Naive B cell (primary cell): Measurements from ENCODE around the gene CYFIP2. TPM values are rescaled to one million over a fixed set of nuclear protein-coding genes. Genes with fewer than 3 reads are reported as not detected.

Experiments
- ATAC-seq, 2 donors: fragments of 150-1000 bp; cut with Tn5 transposase; 2 replicates each; pipeline ENCODE4 v1.10.0; 2021; ENCODE audit warnings: low read depth in 2 of 2, mild to moderate bottlenecking in 2 of 2, moderate library complexity in 2 of 2
- DNase-seq: peaks from one replicate; pipeline ENCODE4 v3.0.0; 2022
- H3K27ac Mint-ChIP-seq, 6 donors: one replicate each; pipeline ENCODE4 v1.8.0; 2020 to 2022; ENCODE audit warnings: mild to moderate bottlenecking in 6 of 6, mixed read lengths in 6 of 6, moderate library complexity in 5 of 6, inconsistent platforms in 2 of 6
- H3K27me3 Mint-ChIP-seq, 3 donors: one replicate each; pipeline ENCODE4 v1.8.0; 2021 to 2022; ENCODE audit warnings: mixed read lengths in 3 of 3, mild to moderate bottlenecking in 1 of 3
- H3K36me3 Mint-ChIP-seq, 2 donors: one replicate each; pipeline ENCODE4 v1.8.0; 2020 to 2022; ENCODE audit warnings: mixed read lengths in 2 of 2, inconsistent platforms in 1 of 2, mild to moderate bottlenecking in 1 of 2
- H3K4me1 Mint-ChIP-seq, 3 donors: one replicate each; pipeline ENCODE4 v1.8.0; 2020 to 2022; ENCODE audit warnings: mixed read lengths in 3 of 3, inconsistent platforms in 1 of 3, mild to moderate bottlenecking in 1 of 3, moderate library complexity in 1 of 3
- H3K4me3 Mint-ChIP-seq, 8 donors: one replicate each; pipeline ENCODE4 v1.8.0; 2020 to 2022; ENCODE audit warnings: mild to moderate bottlenecking in 8 of 8, mixed read lengths in 8 of 8, moderate library complexity in 8 of 8, inconsistent platforms in 2 of 8
- H3K9me3 Mint-ChIP-seq, 7 donors: one replicate each; pipeline ENCODE4 v1.8.0; 2020 to 2022; ENCODE audit warnings: mixed read lengths in 7 of 7, mild to moderate bottlenecking in 5 of 7, inconsistent platforms in 2 of 7, moderate library complexity in 1 of 7
- polyA plus RNA-seq, 6 donors: library from polyadenylated mRNA; unstranded; fragments of 300-500 nt; fragmentation: Illumina TruSeq; gene quantifications; one replicate each; pipeline ENCODE4 v1.2.3, GENCODE V29; 2021; ENCODE audit warnings: low read depth in 6 of 6

Gene CYFIP2
- polyA plus RNA-seq, 6 donors from 2014 or later: 306 to 461 (median 348) TPM

DNA sequence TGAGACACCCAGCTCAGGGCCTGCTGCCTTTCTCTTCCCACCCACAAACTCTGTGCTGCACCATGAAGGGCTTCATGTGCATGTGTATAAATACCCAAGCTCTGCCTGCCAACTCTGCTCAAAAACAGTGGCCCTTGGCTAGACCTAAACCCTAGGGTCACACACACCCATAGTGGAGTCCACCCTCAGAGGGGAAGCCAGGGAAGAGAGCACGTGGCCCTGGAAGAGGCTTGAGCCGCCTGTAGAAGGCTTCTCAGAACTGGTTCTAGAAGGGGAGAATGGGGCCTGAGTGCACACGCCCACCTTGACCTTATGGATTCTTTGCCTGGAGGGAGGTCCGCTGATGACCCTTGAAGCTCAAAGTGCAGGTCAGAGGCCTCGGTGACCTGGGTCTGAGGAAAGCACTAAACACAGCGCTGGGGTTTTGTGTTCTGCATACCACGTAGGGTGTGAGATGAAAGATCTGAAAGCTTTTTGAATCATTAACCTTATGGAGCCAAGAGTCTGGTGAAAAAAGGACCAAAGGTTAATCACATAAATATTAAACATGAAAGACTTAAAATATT lies 60.6 kb downstream of the CYFIP2 start:
- DNase-seq (no peak), ATAC-seq (no peak)
- peaks cover 10 to 21% (median 11%) of the 10 kb centered on the region in 3 donors for H3K4me1 Mint-ChIP-seq
- peaks cover 32 to 44% of the 10 kb centered on the region in 2 donors for H3K36me3 Mint-ChIP-seq
- no peak overlapping the region for H3K4me3 Mint-ChIP-seq
- H3K9me3 Mint-ChIP-seq: no peaks in the 10 kb centered on the region
- H3K27ac Mint-ChIP-seq: peak overlapping the region in 4 of 6 donors; percentile 34 to 75 (median 50)
- no peaks in the 10 kb centered on the region for H3K27me3 Mint-ChIP-seq

DNA sequence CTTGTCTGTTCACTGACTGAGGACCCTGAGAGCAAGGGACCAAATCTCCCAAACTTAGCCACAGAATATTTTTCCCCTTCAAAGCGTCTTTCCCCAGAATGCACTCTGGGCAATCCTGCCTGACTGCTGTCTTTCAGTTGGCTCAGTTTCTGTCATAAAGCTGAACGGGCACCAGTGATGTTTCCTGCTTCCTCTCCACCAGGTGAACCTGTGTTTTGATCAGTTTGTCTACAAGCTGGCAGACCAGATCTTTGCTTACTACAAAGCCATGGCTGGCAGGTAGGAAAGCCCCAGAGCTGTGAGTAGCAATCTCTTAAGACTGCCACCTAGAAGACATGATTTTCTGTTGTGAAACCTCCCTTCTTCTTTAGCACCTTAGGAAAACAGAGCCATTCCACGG lies 61.8 kb downstream of the CYFIP2 start:
- Mint-ChIP-seq H3K4me3 (no peak overlapping the region), H3K4me1 (peaks cover 10 to 13% (median 11%) of the 10 kb centered on the region in 3 donors), H3K36me3 (peaks cover 35 to 39% of the 10 kb centered on the region in 2 donors), H3K9me3 (no peaks in the 10 kb centered on the region), H3K27me3 (no peaks in the 10 kb centered on the region), H3K27ac (peak overlapping the region in 3 of 6 donors; percentile 47 to 82 (median 69))
- ATAC-seq: no peak
- DNase-seq: no peak

DNA sequence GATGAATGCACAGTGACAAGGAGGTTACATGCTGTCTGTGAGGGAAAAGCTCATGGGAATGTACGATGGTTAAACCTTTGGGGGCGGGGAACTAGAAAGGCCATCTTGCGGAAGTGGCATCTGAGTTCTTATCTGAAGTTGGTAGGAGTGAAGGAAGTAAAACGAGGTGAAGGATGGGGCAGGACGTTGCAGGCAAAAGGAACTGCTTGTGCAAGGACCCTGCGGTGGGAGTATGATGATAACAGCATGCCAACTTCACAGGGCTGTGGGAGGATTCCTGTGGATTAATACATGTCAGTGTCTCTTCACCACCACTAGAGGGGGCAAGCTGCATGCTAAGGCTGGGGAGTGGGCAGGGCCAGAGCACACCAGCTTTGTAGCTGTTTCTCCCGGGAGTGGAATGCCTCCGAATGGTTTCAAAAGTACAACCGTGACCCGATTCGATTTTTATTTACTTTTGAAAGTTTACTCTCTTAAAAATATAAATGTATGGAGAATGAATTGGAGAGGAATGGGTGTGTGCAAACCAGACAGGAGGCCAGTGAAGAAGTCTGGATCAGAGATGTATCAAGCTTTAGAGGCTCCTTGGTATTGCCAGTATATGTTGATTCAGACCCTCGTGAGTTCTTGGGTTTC lies 62.5 kb downstream of the CYFIP2 start:
- no peak overlapping the region for H3K4me3 Mint-ChIP-seq
- no peaks in the 10 kb centered on the region for H3K9me3 Mint-ChIP-seq
- peak; percentile 50 for DNase-seq
- H3K27me3 Mint-ChIP-seq: no peaks in the 10 kb centered on the region
- ATAC-seq: peak; percentile 98
- peak overlapping the region in 4 of 6 donors; percentile 47 to 82 (median 74) for H3K27ac Mint-ChIP-seq
- peaks cover 39 to 42% of the 10 kb centered on the region in 2 donors for H3K36me3 Mint-ChIP-seq
- peaks cover 10 to 13% (median 11%) of the 10 kb centered on the region in 3 donors for H3K4me1 Mint-ChIP-seq

DNA sequence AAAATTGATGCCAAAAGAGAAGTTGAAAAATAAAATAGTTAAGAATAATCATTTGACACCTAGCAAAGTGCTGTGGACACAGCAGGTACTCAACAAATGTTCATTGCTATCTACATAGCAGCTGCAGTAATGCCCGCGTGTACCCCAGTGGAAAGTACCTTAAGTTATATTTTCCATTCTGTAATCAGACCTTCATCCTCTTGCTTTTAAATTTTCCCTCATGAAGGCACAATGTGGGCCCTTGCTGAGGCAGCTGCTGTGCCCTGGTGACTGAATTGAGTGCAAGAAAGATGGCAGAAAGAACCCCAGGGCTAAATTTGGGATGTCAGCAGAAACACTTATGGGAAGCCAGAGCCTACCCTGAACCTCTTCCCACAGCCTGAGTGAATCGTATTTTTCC lies 65.9 kb downstream of the CYFIP2 start:
- H3K27me3 Mint-ChIP-seq: no peaks in the 10 kb centered on the region
- no peaks in the 10 kb centered on the region for H3K9me3 Mint-ChIP-seq
- no peak overlapping the region for H3K27ac Mint-ChIP-seq
- peaks cover 37 to 47% of the 10 kb centered on the region in 2 donors for H3K36me3 Mint-ChIP-seq
- peaks cover 10 to 13% (median 11%) of the 10 kb centered on the region in 3 donors for H3K4me1 Mint-ChIP-seq
- DNase-seq: no peak
- ATAC-seq: no peak
- H3K4me3 Mint-ChIP-seq: no peak overlapping the region

DNA sequence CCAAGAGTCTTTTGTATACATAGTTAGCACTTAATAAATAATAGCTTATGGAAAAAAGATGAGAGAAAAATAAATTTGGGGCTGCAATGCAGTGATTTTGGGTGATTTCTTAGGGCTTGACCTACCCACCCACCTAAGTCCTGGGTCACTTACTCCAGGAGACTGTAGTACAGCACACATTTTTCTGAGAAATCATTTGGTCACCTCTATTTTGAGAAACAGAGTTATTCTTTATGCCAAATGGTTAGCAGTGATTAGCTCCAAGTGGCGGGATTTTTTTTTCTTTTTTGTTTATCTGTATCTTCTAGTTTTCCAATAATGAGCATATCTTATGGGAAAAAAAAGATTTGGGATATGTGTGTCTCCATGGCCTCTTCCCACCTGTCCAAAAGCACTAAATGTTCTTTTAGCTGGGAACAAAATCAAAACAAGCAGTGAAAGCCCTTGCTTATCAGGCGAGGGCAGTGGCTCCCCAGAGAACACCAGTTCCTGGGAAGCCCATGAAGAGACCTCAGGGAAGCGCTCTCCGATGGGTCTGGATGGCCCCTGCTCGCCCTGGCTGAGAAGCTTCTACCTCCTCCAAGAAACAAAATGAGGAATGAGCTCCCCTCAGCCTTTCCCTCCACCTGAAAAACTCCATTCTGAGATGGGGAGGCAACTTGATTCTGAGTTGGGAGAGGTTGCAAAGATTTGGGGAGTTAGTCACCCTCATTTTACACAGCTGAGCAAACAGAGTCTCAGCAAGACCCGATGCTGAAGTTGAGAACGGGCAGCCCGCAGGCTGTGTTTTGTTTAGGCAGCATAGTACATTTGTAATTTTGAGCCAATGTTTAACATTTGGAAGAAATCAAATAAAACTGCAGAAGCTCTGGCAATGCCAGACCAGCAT lies 69.9 kb downstream of the CYFIP2 start:
- peaks cover 43 to 53% of the 10 kb centered on the region in 2 donors for H3K36me3 Mint-ChIP-seq
- H3K27ac Mint-ChIP-seq: peak overlapping the region in 3 of 6 donors; percentile 53 to 88 (median 59)
- H3K27me3 Mint-ChIP-seq: no peaks in the 10 kb centered on the region

DNA sequence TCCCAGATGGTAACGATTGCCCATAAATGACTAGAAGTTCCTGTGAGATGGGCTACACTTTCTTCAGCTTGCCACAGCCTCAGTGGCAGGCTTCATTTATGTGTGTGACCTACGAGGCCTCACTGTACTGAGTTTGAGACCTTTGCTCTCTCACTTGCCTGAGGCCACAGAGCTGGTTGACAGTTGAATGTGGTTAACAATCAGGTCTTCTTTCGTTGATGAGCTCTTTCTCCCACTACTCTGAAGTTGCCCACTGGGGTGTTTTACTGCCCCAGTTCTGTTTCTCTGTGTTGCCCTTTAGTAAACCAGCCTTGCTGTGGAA lies 70.5 kb downstream of the CYFIP2 start:
- H3K9me3 Mint-ChIP-seq: peaks cover 0 to 2% (median 0%) of the 10 kb centered on the region in 7 donors
- DNase-seq: no peak
- H3K27me3 Mint-ChIP-seq: no peaks in the 10 kb centered on the region
- H3K27ac Mint-ChIP-seq: peak overlapping the region in 2 of 6 donors; percentile 54 to 67
- ATAC-seq: no peak
- no peak overlapping the region for H3K4me3 Mint-ChIP-seq
- H3K36me3 Mint-ChIP-seq: peaks cover 43 to 52% of the 10 kb centered on the region in 2 donors
- peaks cover 0 to 4% (median 0%) of the 10 kb centered on the region in 3 donors for H3K4me1 Mint-ChIP-seq

More for the DNA sequence above, 69.9 kb downstream of the CYFIP2 start:
- Mint-ChIP-seq H3K9me3 (no peaks in the 10 kb centered on the region), H3K4me1 (peaks cover 0 to 4% (median 0%) of the 10 kb centered on the region in 3 donors), H3K4me3 (no peak overlapping the region)
- DNase-seq (no peak), ATAC-seq (no peak)

DNA sequence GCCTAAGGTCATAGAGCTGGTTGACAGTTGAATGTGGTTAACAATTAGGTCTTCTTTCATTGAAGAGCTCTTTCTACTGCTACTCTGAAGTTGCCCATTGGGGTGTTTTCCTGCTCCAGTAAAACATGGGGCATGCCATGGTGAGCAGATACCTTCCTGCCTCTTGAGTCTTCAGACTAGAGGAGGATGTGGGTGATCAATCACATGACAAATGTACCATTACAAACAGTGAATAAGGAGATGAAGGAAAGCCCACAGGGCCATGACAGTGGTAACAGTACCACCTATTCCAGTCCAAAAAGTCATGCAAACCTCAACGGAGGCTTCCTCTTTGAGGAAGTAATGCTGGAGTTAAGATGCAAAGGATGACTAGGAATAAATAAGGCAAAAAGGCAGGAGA lies 73.5 kb downstream of the CYFIP2 start:
- peaks cover 0 to 2% (median 0%) of the 10 kb centered on the region in 7 donors for H3K9me3 Mint-ChIP-seq
- peak overlapping the region in 1 of 6 donors; percentile 38 for H3K27ac Mint-ChIP-seq
- no peak overlapping the region for H3K4me3 Mint-ChIP-seq
- H3K4me1 Mint-ChIP-seq: peaks cover 0 to 4% (median 2%) of the 10 kb centered on the region in 3 donors
- no peak for ATAC-seq
- H3K36me3 Mint-ChIP-seq: peaks cover 30 to 32% of the 10 kb centered on the region in 2 donors
- H3K27me3 Mint-ChIP-seq: no peaks in the 10 kb centered on the region
- no peak for DNase-seq

DNA sequence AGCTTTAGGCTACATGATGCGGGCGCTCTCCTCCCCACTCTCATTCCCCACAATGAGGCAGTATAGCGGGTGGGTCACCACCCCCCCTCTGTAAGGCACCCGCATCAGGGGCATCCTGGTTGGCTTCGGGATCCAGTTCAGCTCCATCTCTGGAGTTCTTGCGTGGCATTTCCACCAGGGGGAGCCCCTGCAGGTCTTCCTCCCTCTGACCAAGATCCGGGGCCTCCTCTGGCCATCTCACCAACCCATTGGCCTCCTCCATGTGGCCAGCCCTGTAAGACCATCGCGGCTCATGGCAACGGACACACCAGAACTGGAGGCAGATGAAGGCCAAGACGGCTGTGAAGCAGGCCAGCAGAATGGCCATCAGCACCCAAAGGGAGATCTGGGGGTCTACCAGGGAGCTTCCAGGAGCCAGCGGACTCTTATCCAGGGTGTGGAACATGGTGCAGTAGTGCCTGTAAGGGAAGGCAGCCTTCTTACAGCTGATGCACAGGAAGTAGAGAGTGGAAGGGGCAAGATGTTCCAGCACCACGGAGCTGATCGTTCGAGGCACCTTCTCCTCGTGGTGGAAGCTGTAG lies 77.0 kb downstream of the CYFIP2 start:
- Mint-ChIP-seq H3K27ac (peak overlapping the region in 1 of 6 donors; percentile 39), H3K36me3 (peaks cover 22 to 44% of the 10 kb centered on the region in 2 donors)

DNA sequence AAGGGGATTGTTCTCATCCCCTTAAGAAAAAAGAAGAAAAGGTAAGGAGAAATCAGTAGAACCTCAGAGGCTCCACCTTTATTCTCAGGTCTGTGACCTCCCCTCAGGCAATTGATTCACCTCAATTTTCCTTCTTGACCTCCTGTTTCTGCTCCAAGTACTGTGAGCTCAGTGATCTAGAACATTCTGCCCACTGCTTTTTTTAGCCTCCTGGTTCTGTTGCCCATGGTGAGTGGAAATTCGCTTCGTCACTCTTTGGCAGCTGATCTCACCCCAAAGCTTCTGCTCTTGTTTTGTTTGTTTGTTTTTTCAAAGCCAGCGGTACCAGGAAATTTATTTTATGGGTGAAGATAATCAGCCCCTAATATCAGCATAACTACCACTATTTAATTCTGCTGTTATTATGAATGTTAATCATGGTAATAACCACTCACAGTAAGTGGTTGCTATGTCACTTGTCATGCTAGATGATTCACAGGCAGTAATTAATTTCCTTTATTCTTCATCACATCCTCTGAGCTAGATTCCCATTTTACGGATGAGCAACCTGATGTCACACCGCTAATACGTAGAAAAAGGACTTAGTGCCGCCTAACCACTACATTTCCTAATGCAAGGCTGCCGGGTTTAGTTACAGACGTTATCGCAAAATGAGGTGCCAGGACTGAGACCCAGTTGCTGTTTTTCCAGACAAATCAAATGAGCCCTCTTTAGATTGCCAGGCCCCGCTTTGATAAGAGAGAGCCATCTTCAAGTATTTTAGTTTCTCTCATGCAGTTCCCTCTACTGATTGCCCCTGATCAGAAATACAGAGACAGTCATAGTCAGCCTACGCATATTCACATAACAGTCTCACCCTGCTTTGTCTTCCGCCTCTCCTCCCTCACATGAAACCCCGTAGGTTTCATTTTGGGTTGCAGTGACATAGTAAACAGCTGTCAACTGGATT lies 78.2 kb downstream of the CYFIP2 start:
- DNase-seq: no peak
- H3K27me3 Mint-ChIP-seq: no peaks in the 10 kb centered on the region

More for the DNA sequence above, 77.0 kb downstream of the CYFIP2 start:
- DNase-seq: peak; percentile 17
- peaks cover 0 to 11% (median 2%) of the 10 kb centered on the region in 3 donors for H3K4me1 Mint-ChIP-seq
- no peak overlapping the region for H3K4me3 Mint-ChIP-seq
- peaks cover 0 to 2% (median 0%) of the 10 kb centered on the region in 7 donors for H3K9me3 Mint-ChIP-seq
- peak; percentile 47 to 52 for ATAC-seq
- H3K27me3 Mint-ChIP-seq: no peaks in the 10 kb centered on the region

DNA sequence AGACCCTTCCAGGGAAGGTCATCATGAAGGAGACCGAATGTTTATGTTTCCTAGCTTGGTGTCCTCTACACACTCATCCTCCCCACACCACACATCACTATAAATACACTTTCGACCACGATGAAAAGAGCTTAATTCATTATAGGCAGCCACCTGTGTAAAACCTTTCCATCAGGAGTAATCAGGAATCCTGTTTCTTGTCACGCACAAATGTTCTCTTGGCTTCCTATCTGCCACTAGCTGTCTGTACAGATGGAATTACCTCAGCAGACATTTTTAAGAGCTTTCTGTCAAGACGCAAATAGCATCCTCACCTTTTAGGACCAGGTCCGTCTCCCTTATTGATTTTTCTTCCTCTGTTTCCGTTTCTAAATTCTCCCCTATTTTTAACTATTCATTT lies 79.1 kb downstream of the CYFIP2 start:
- no peaks in the 10 kb centered on the region for H3K27me3 Mint-ChIP-seq
- peaks cover 21 to 38% of the 10 kb centered on the region in 2 donors for H3K36me3 Mint-ChIP-seq
- peaks cover 0 to 2% (median 0%) of the 10 kb centered on the region in 7 donors for H3K9me3 Mint-ChIP-seq
- H3K4me3 Mint-ChIP-seq: no peak overlapping the region
- peaks cover 5 to 7% (median 5%) of the 10 kb centered on the region in 3 donors for H3K4me1 Mint-ChIP-seq
- peak overlapping the region in 3 of 6 donors; percentile 6 to 79 (median 17) for H3K27ac Mint-ChIP-seq
- DNase-seq (no peak), ATAC-seq (no peak)

More for the DNA sequence above, 78.2 kb downstream of the CYFIP2 start:
- Mint-ChIP-seq H3K36me3 (peaks cover 23 to 44% of the 10 kb centered on the region in 2 donors), H3K27ac (peak overlapping the region in 4 of 6 donors; percentile 17 to 62 (median 40)), H3K9me3 (peaks cover 0 to 2% (median 0%) of the 10 kb centered on the region in 7 donors), H3K4me1 (peaks cover 0 to 11% (median 2%) of the 10 kb centered on the region in 3 donors), H3K4me3 (no peak overlapping the region)
- no peak for ATAC-seq

DNA sequence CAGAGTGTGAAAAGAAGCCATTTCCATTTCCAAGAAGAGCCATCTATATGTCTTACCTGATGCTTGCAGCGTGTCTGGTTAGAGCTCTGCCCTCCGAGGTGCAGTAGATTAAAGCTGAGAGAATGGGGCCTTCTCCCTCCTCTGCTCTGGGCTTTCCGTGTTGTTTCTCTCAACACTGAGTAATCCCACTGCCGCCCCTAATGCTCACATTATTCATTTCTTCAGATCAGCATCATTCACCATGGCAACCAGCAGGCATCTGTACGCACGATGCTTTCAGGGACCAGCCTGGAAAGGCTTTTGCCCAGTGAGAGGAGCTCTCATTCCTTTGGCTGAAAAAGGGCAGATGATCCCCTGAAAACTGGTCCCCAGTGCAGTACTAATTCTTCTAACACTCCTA lies 79.6 kb downstream of the CYFIP2 start:
- Mint-ChIP-seq H3K4me1 (peaks cover 5 to 10% (median 9%) of the 10 kb centered on the region in 3 donors), H3K36me3 (peaks cover 18 to 37% of the 10 kb centered on the region in 2 donors), H3K27me3 (no peaks in the 10 kb centered on the region), H3K4me3 (no peak overlapping the region), H3K27ac (peak overlapping the region in 1 of 6 donors; percentile 17), H3K9me3 (peaks cover 0 to 2% (median 0%) of the 10 kb centered on the region in 7 donors)
- DNase-seq: no peak
- no peak for ATAC-seq
